ENCODE data around the gene SLC39A11. TPM values are rescaled to one million over a fixed set of nuclear protein-coding genes. Genes with fewer than 3 reads are reported as not detected.

Gene SLC39A11
- total and polyA plus RNA-seq, 2 of the 13 experiments (the other 11 are each of a cell fraction or from before 2014, with no cell fraction given): 17.2 to 31.5 TPM

- ATAC-seq (no peak), FAIRE-seq (no peak), DNase-seq (ENCODE audit: low spot score) (no peak)
- no TSS peak for BruUV-seq (replicated peaks)
- no peaks in the 10 kb centered on the region for H3K36me3 ChIP-seq (replicated peaks in 1 of 2; ENCODE audit: control insufficient read depth in 1 of 2, insufficient read depth in 2 of 2, low read length in 2 of 2)
- no peak overlapping the region for H3K9ac ChIP-seq (ENCODE audit: insufficient read depth, low read depth, low read length)
- H3K4me3 ChIP-seq (replicated peaks in 1 of 3; ENCODE audit: insufficient read depth in 1 of 3, low read depth in 2 of 3, low read length in 3 of 3): no peak overlapping the region
- H3K79me2 ChIP-seq (ENCODE audit: insufficient read depth, low read length): no peaks in the 10 kb centered on the region
- ChIA-PET POLR2A (no interaction called here), CTCF (ENCODE audit: low intra/inter-chr PET ratio, low total read pairs) (no interaction called here)
- no peaks in the 10 kb centered on the region for H3K9me3 ChIP-seq (ENCODE audit: low read length)
- no peak overlapping the region for H3K27ac ChIP-seq (ENCODE audit: extremely low read length, insufficient read depth, low read length)
- no peak for TF ChIP-seq PRDM15 (CRISPR knock-in tag; IDR thresholded peaks at IDR 0.05)
- TF ChIP-seq, protein P1, sequence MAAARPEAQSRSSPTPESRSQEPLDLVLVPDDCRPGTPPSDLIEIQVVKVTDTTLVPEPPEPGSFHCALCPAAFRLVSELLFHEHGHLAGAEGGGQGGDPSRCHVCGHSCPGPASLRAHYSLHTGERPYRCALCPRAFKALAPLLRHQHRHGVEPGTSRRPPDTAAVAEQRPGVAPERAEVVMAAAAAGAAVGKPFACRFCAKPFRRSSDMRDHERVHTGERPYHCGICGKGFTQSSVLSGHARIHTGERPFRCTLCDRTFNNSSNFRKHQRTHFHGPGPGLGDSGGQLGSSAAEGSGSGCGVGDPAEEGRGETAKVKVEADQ (CRISPR knock-in tag; IDR thresholded peaks at IDR 0.05; ENCODE audit: borderline replicate concordance): no peak
- no peak for TF ChIP-seq CBFB (CRISPR knock-in tag; IDR thresholded peaks at IDR 0.05)
- no peak; the same call in 1 of the 2 replicates for TF ChIP-seq ATF7 (IDR thresholded peaks at IDR 0.05)
- no peak for TF ChIP-seq ATF7 (CRISPR knock-in tag; IDR thresholded peaks at IDR 0.05)
- no peak for TF ChIP-seq FOXO1 (CRISPR knock-in tag; IDR thresholded peaks at IDR 0.05)
- 79% methylated on average over 7 of the region's 7 CpGs for WGBS (ENCODE audit: low lambda C conversion rate)
- peaks cover 26% of the 10 kb centered on the region for H3K4me1 ChIP-seq (ENCODE audit: insufficient read depth, low read length)
- intact Hi-C loops (cut with micrococcal nuclease; ENCODE audit: unreplicated experiment): no loop called here
- no peaks in the 10 kb centered on the region for H3K27me3 ChIP-seq (ENCODE audit: control insufficient read depth in 1 of 2, insufficient read depth in 2 of 2, low read length in 2 of 2)
- no peak overlapping the region for H2AFZ ChIP-seq (ENCODE audit: low read length)
- H4K20me1 ChIP-seq (ENCODE audit: insufficient read depth, low read length): no peaks in the 10 kb centered on the region
- H3K4me2 ChIP-seq (ENCODE audit: low read depth, low read length): no peak overlapping the region
- in situ Hi-C loops (cut with HindIII; ENCODE audit: extremely low pct_ligation_motif_present, low pct_unique_long_range_greater_than_20kb): no loop called here
Measured at GRCh38 chr17:73007407-73007806, 85.1 kb downstream of the SLC39A11 start.

All from HepG2 (cell line).